ENCODE data around the gene CBY3.
"Not testable (repeated sequence)": the region's sequence is repeated elsewhere in the genome, so short reads cannot be mapped to it uniquely, and the experiment has no call there.

CBY3 gene

GRCh38 chr5:179680780-179681401, at the start of gene CBY3:
Gene CBY3, minus strand, starts transcription at chr5:179681034. Its CDS starts 116 bp downstream, at chr5:179680918.
- DNase-seq = peak; percentile 62

- DNase-seq = no peak
These were observed 49.5 kb upstream of the CBY3 start for GRCh38 chr5:179730356-179730755.

GRCh38 chr5:179729727-179730126, 48.9 kb upstream of the CBY3 start:
- DNase-seq = no peak

GRCh38 chr5:179729303-179729702, 48.5 kb upstream of the CBY3 start:
- no peak for DNase-seq

- DNase-seq = no peak
These were observed 46.3 kb upstream of the CBY3 start for GRCh38 chr5:179727106-179727505.

- no peak for DNase-seq
These were observed 43.3 kb upstream of the CBY3 start for GRCh38 chr5:179724163-179724562.

- no peak for DNase-seq
These were observed 39.4 kb upstream of the CBY3 start for GRCh38 chr5:179720222-179720621.

- no peak for DNase-seq
These were observed 35.5 kb upstream of the CBY3 start for GRCh38 chr5:179716286-179716685.

GRCh38 chr5:179700401-179700918, 19.6 kb upstream of the CBY3 start:
- DNase-seq = peak; percentile 76

GRCh38 chr5:179699616-179700237, 18.9 kb upstream of the CBY3 start:
- no peak for DNase-seq

GRCh38 chr5:179698935-179699615, 18.2 kb upstream of the CBY3 start, which contains the start of gene CANX:
Gene CANX, plus strand, starts transcription at chr5:179698967. Its CDS starts 6,715 bp downstream, at chr5:179705682.
- no peak for DNase-seq

- DNase-seq = peak; percentile 99
These were observed 17.4 kb upstream of the CBY3 start for GRCh38 chr5:179697993-179698934.

GRCh38 chr5:179697543-179697942, 16.7 kb upstream of the CBY3 start:
- DNase-seq = not testable (repeated sequence)

- no peak for DNase-seq
These were observed 16.3 kb upstream of the CBY3 start for GRCh38 chr5:179697108-179697507.

GRCh38 chr5:179696603-179697002, 15.8 kb upstream of the CBY3 start:
- DNase-seq = no peak

GRCh38 chr5:179694561-179694960, 13.7 kb upstream of the CBY3 start:
- no peak for DNase-seq

GRCh38 chr5:179689212-179689611, 8.4 kb upstream of the CBY3 start:
- DNase-seq = not testable (repeated sequence)

- DNase-seq = no peak
These were observed 637 bp downstream of the CBY3 start for GRCh38 chr5:179680014-179680779.

GRCh38 chr5:179679014-179679674, 1.7 kb downstream of the CBY3 start:
- no peak for DNase-seq

GRCh38 chr5:179678223-179679013, 2.4 kb downstream of the CBY3 start:
- DNase-seq = peak; percentile 92
